ENCODE measurements around the gene EPGN. TPM values are rescaled to one million over a fixed set of nuclear protein-coding genes. Genes with fewer than 3 reads are reported as not detected.

The EPGN gene
- total and polyA plus RNA-seq, 12 donors = 0.03 to 8.4 (median 0.66) TPM; not detected in 9

DNA sequence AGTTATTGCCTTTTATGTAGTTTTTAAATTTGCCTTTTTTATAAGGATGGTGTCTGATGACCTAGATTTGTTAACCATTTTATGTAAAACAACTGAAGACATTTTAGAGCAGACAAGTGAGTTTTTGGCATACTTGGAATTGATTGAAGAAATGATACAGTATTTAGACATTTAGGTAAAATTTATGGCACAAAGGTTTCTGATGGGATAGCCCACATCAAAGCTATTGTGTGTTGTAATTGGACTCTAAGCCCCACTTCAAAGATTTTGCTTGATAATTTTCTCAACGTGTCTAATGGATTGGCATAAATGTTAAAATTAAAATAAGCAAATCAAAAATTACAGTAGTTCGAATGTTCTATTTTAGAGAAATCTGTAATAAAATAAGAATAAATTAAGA is 17.6 kb downstream of the EPGN start:
- 77 to 80% methylated on average over 2 of the region's 2 CpGs for WGBS, 2 donors
- Histone ChIP-seq H3K27me3 (peaks cover 0 to 32% (median 7%) of the 10 kb centered on the region in 7 donors), H3K9me3 (no peaks in the 10 kb centered on the region), H3K27ac (no peak overlapping the region), H3K36me3 (no peaks in the 10 kb centered on the region), H3K4me1 (no peaks in the 10 kb centered on the region), H3K4me3 (no peak overlapping the region)
- intact Hi-C loops (cut with DNase I) = loop anchor here in 1 of 10 donors (10.0 kb wide), 1 partner anchor 359 kb away; no protein-coding TSS in a partner anchor
- ATAC-seq (no peak), DNase-seq (no peak)
- TF ChIP-seq, protein P1, sequence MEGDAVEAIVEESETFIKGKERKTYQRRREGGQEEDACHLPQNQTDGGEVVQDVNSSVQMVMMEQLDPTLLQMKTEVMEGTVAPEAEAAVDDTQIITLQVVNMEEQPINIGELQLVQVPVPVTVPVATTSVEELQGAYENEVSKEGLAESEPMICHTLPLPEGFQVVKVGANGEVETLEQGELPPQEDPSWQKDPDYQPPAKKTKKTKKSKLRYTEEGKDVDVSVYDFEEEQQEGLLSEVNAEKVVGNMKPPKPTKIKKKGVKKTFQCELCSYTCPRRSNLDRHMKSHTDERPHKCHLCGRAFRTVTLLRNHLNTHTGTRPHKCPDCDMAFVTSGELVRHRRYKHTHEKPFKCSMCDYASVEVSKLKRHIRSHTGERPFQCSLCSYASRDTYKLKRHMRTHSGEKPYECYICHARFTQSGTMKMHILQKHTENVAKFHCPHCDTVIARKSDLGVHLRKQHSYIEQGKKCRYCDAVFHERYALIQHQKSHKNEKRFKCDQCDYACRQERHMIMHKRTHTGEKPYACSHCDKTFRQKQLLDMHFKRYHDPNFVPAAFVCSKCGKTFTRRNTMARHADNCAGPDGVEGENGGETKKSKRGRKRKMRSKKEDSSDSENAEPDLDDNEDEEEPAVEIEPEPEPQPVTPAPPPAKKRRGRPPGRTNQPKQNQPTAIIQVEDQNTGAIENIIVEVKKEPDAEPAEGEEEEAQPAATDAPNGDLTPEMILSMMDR (IDR thresholded peaks at IDR 0.05) = no peak

GRCh38 chr4:74327762-74328161 is 19.5 kb downstream of the EPGN start:
- WGBS, 2 donors = 56 to 68% methylated on average over 3 of the region's 3 CpGs
- H3K36me3 ChIP-seq = no peaks in the 10 kb centered on the region
- no peak for ATAC-seq
- no peak overlapping the region for H3K4me3 ChIP-seq
- H3K27ac ChIP-seq = peak overlapping the region in 1 of 10 donors; percentile 16
- no peaks in the 10 kb centered on the region for H3K4me1 ChIP-seq
- H3K27me3 ChIP-seq = peaks cover 0 to 23% (median 7%) of the 10 kb centered on the region in 7 donors
- DNase-seq = no peak
- intact Hi-C loops (cut with DNase I) = loop anchor here in 1 of 10 donors (10.0 kb wide), 1 partner anchor 357 kb away; no protein-coding TSS in a partner anchor
- no peaks in the 10 kb centered on the region for H3K9me3 ChIP-seq
- TF ChIP-seq, protein P1 (IDR thresholded peaks at IDR 0.05) = no peak

- intact Hi-C loops (cut with DNase I) = loop anchor here in 1 of 10 donors (10.0 kb wide), 1 partner anchor 356 kb away; no protein-coding TSS in a partner anchor
- WGBS, 2 donors = 85 to 89% methylated on average over 1 of the region's 1 CpG
- H3K27ac ChIP-seq = no peak overlapping the region
Observed at GRCh38 chr4:74328501-74328900, 20.2 kb downstream of the EPGN start.

DNA sequence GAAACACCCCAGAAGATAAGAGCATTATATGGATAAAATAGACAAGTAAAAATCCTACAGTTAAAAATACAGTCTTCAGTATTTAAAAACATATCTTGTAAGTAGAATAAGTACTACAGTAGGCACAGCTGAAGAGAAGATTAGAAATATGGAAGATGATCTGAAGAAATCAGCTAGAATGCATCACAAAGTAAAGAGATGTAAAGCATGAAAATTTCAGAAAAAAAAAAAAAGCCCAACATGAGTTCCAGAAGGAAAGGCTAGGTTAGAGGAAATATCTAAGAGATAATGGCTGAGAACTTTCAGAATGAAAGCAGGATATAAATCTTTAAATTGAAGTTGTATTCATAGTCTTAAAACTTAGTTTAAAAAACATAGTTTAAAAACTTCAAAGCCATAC is 21.0 kb downstream of the EPGN start:
- Histone ChIP-seq H3K9me3 (no peaks in the 10 kb centered on the region), H3K4me1 (no peaks in the 10 kb centered on the region), H3K27me3 (peaks cover 0 to 12% (median 0%) of the 10 kb centered on the region in 7 donors), H3K36me3 (no peaks in the 10 kb centered on the region), H3K27ac (no peak overlapping the region), H3K4me3 (no peak overlapping the region)
- intact Hi-C loops (cut with DNase I) = loop anchor here in 1 of 10 donors (10.0 kb wide), 1 partner anchor 355 kb away; no protein-coding TSS in a partner anchor
- ATAC-seq (no peak), DNase-seq (no peak)
- TF ChIP-seq, protein P1 (IDR thresholded peaks at IDR 0.05) = no peak

More at GRCh38 chr4:74328501-74328900, 20.2 kb downstream of the EPGN start:
- TF ChIP-seq, protein P1 (IDR thresholded peaks at IDR 0.05) = no peak
- Histone ChIP-seq H3K4me1 (no peaks in the 10 kb centered on the region), H3K4me3 (no peak overlapping the region), H3K36me3 (no peaks in the 10 kb centered on the region), H3K27me3 (peaks cover 0 to 20% (median 4%) of the 10 kb centered on the region in 7 donors), H3K9me3 (no peaks in the 10 kb centered on the region)
- ATAC-seq = no peak
- no peak for DNase-seq

All from heart right ventricle (tissue), 16 donors.